ENCODE measurements around the gene PTH1R.

The PTH1R gene

DNA sequence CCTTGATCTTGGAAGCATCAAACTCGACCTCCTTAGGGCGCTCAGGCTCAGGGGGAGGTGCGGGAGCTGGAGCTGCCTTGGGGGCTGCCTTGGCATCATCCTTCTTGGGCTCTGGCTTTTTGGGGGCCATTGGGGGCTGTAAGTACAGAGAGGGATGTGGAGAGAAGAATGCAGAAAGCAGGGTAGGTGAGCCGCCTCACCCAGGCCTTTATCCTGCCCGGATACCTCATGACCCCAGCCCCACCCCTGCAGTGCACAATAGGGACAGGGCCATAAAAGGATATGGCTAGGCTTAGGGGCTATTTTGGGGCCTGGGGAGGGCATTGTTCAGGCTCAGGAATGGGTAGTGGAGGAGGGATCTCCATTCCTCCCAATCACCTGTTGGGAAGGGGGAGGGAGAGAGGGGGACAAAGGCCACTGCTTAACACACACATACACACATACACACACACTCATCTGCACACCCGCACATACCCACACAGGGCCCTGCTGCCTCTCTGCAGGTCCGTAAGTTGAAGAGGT, 14.2 kb upstream of the PTH1R start, which contains the start of gene MYL3:
Gene MYL3 (minus strand): TSS at position 184 of the 522 bp plus-strand sequence. CDS start 54 bp downstream, at position 130.
- DNase-seq, result no peak
- TF ChIP-seq, protein P1, sequence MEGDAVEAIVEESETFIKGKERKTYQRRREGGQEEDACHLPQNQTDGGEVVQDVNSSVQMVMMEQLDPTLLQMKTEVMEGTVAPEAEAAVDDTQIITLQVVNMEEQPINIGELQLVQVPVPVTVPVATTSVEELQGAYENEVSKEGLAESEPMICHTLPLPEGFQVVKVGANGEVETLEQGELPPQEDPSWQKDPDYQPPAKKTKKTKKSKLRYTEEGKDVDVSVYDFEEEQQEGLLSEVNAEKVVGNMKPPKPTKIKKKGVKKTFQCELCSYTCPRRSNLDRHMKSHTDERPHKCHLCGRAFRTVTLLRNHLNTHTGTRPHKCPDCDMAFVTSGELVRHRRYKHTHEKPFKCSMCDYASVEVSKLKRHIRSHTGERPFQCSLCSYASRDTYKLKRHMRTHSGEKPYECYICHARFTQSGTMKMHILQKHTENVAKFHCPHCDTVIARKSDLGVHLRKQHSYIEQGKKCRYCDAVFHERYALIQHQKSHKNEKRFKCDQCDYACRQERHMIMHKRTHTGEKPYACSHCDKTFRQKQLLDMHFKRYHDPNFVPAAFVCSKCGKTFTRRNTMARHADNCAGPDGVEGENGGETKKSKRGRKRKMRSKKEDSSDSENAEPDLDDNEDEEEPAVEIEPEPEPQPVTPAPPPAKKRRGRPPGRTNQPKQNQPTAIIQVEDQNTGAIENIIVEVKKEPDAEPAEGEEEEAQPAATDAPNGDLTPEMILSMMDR (IDR thresholded peaks at IDR 0.05; ENCODE audit: low read depth, low read length, missing control alignments), result no peak
- H3K36me3 ChIP-seq (replicated peaks), result no peaks in the 10 kb centered on the region
- H3K27ac ChIP-seq, result no peak within 1 kb of the TSS
- H3K27me3 ChIP-seq (replicated peaks), result peaks cover 3% of the 10 kb centered on the region
- in situ Hi-C loops (cut with HindIII; ENCODE audit: low pct_ligation_motif_present, low sequenced_read_pairs), result no loop called here
- no peak within 1 kb of the TSS for H3K4me3 ChIP-seq (ENCODE audit: low read depth, low read length)

DNA sequence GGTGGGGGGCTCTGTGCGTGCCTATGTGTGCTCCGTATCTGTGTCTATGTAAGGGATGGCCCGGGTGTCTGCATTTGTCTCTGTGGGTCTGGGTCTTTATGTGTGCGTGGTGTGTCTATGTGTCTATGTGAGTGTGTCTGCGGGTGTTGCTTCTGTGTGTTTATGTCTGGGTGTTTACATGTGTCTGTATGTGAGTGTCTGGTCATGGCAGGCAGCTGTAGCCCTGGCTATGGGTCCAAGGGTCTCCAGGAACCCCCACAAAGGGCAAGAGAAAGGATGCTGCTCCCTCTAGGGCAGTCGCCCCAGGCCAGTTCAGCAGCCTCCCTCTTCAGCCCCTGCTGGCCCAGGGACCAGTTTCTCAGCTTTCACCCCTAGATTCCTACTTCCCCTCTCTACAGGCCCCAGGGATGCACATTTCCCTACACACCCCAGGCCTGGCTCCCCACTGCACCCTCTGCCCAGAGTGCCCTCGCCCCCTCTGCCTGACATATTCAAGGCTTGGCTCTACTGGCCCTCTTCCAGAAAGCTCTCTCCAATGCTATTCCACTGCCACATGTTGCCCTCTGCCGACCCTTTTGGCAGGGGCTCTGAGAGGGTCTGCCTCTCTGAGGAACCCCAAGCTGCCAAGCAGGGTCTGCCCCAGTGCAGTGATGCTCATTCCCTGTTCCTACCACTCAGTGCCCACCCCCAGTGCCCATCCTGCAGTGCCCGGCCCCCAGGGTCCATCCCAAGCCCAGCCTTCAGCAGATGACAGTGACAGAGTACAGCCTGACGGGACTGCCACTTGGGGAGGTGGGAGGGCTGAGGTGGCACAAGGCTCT, 13.2 kb upstream of the PTH1R start:
- Histone ChIP-seq H3K4me3 (ENCODE audit: low read depth, low read length) (no peak overlapping the region), H3K36me3 (replicated peaks) (no peaks in the 10 kb centered on the region), H3K27ac (no peak overlapping the region), H3K27me3 (replicated peaks) (no peaks in the 10 kb centered on the region)
- TF ChIP-seq, protein P1 (IDR thresholded peaks at IDR 0.05; ENCODE audit: low read depth, low read length, missing control alignments), result no peak
- DNase-seq, result no peak
- in situ Hi-C loops (cut with HindIII; ENCODE audit: low pct_ligation_motif_present, low sequenced_read_pairs), result no loop called here

DNA sequence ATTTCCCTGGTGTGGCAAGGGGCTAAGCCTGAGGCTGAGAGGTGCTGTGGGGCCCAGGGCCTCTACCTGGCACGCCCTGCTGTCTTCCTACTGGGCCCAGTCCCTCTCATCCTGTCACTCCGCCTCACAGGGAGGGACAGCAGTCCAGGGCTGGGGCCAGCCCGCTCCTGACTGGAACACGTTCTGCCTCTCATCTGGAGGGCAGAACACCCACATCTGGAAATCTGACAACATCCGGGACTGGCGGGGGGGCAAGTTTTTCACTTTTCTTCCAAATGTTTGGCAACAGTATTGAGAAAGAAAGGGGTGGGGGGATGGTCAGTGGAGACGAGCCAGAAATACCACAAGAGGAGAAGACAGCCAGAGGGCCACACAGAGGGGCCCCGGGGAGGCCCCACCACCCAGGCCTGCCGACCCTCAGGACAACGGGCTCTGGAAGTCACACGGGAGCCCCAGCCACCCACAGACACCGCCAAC, 12.5 kb upstream of the PTH1R start:
- Histone ChIP-seq H3K4me3 (ENCODE audit: low read depth, low read length) (no peak overlapping the region), H3K27me3 (replicated peaks) (peaks cover 4% of the 10 kb centered on the region), H3K36me3 (replicated peaks) (no peaks in the 10 kb centered on the region), H3K27ac (no peak overlapping the region)
- TF ChIP-seq, protein P1 (IDR thresholded peaks at IDR 0.05; ENCODE audit: low read depth, low read length, missing control alignments), result no peak
- DNase-seq, result no peak
- in situ Hi-C loops (cut with HindIII; ENCODE audit: low pct_ligation_motif_present, low sequenced_read_pairs), result no loop called here

DNA sequence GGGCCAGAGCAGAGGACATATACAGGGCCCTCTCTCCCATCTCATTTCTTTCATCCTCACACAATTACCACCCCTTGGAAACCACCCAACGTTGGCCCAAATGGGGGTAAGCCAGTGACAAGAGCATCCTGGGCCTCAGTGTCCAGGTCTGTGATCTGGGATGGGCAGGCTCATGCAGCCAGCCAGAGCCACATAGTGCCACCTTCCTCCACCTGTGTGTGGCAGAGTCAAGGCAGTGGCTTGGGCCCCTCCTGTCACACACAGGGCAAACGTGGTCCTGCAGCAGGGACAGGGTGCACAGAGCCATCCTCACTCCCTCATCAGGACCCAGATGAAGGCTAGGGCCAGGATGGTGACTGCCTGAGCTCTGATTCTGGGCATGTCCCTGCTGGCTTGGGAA, 12.0 kb upstream of the PTH1R start:
- Histone ChIP-seq H3K4me3 (ENCODE audit: low read depth, low read length) (no peak overlapping the region), H3K27ac (no peak overlapping the region), H3K27me3 (replicated peaks) (peaks cover 4% of the 10 kb centered on the region), H3K36me3 (replicated peaks) (no peaks in the 10 kb centered on the region)
- in situ Hi-C loops (cut with HindIII; ENCODE audit: low pct_ligation_motif_present, low sequenced_read_pairs), result no loop called here
- no peak for DNase-seq
- TF ChIP-seq, protein P1 (IDR thresholded peaks at IDR 0.05; ENCODE audit: low read depth, low read length, missing control alignments), result no peak

DNA sequence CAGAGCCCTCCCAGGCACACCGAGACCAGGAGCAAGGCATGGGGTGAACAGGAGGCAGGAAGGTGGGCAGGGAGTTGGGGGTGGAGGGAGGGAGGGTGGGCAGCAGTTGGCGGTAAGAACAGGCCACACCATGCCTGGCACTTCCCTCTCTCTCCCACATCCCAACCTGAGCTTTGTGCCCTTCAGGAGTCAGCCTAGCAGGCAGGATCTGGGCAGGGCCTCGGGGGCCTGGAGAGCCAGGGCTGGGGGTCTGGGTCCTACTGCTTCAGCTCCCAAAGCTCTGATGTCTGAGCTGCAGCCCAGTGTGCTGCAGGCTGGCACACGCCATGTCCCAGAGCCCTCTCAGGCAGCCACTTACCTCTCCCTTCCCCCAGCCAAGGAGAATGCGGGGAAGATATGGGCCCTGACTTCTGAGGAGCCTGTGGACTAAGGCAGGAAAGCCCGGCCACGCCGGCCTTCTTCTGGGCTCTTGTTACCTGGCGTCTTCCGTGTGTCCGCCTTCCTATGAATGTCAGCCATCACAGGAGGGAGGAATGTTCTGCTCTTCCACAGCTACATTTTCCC, 11.4 kb upstream of the PTH1R start:
- DNase-seq, result no peak
- Histone ChIP-seq H3K27me3 (replicated peaks) (peaks cover 4% of the 10 kb centered on the region), H3K27ac (no peak overlapping the region), H3K4me3 (ENCODE audit: low read depth, low read length) (no peak overlapping the region), H3K36me3 (replicated peaks) (no peaks in the 10 kb centered on the region)
- in situ Hi-C loops (cut with HindIII; ENCODE audit: low pct_ligation_motif_present, low sequenced_read_pairs), result no loop called here
- TF ChIP-seq, protein P1 (IDR thresholded peaks at IDR 0.05; ENCODE audit: low read depth, low read length, missing control alignments), result no peak
